Skeletal muscle satellite cell (primary cell): ENCODE results near the gene YRDC.
A peak's percentile ranks its signal among the peaks of the same experiment; 100 is the strongest.
"Not testable (repeated sequence)": the region's sequence is repeated elsewhere in the genome, so short reads cannot be mapped to it uniquely, and the experiment has no call there.

Experiments
- H3K27me3 ChIP-seq: 2 replicates; pipeline ENCODE4 v1.7.0; 2013; ENCODE audit warnings: low read length; ENCODE audit not compliant: control insufficient read depth, insufficient read depth
- H3K36me3 ChIP-seq: 2 replicates; pipeline ENCODE4 v1.7.0; 2013; ENCODE audit warnings: mild to moderate bottlenecking, control low read depth, low read length; ENCODE audit not compliant: insufficient read depth
- H3K4me1 ChIP-seq: 2 replicates; pipeline ENCODE4 v1.7.0; 2013; ENCODE audit warnings: low read length; ENCODE audit not compliant: control insufficient read depth, insufficient read depth
- H3K4me2 ChIP-seq: 2 replicates; pipeline ENCODE4 v1.7.0; 2013; ENCODE audit warnings: mild to moderate bottlenecking, low read length
- H3K4me3 ChIP-seq: 2 replicates; pipeline ENCODE4 v1.7.0; 2013; ENCODE audit warnings: low read length
- H3K9ac ChIP-seq: 2 replicates; pipeline ENCODE4 v1.7.0; 2013; ENCODE audit warnings: mild to moderate bottlenecking, low read depth, low read length, moderate library complexity
- H3K9me3 ChIP-seq: replicated peaks from 2 replicates; pipeline ENCODE4 v1.7.0; 2013; ENCODE audit warnings: mild to moderate bottlenecking, control low read depth, low read length

Gene YRDC

DNA sequence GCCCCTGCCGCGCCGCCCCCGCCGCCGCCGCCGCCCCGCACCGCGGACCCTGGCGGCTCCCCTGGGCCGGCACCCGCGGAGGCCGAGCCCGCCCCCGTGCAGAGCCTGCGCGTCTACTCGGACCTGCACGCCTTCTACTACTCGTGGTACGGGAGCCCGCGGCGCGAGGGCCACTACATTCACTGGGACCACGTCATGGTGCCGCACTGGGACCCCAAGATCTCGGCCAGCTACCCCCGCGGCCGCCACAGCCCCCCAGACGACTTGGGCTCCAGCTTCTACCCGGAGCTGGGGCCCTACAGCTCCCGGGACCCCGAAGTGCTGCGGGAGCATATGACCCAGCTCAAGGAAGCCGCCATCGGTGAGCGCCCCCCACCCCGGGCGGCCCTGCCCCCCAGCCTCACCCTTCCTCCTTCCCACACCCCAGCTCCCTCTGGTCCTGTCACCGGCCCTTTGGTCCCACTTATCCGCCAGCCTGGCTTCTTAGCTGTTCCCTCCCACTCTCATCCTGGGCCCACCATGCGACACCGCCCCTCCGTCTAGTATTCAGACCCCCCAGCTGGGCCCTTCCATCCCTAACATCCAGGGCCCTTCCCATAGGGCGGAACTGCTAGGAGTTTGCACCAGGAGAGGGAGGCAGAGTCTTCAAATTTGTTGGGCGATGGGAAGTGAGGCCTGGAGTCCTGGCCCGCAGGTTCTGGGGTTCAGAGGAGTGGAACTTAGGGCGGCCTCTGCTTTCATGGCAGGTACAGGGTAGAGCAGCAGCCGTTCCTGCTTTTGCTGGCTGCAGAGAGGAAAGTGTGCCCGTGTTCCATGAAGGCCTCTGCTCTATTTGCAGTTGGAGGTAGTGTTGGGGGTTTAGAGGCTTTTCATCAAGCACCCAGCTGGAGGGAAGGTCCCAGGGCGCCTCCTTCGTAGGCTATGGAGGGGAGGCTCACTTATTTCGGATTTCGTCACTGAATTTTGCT, 13.4 kb downstream of the YRDC start:
- Histone ChIP-seq H3K36me3 (peaks cover under 1% of the 10 kb centered on the region), H3K9me3 (no peaks in the 10 kb centered on the region), H3K4me1 (peaks cover 7% of the 10 kb centered on the region), H3K4me3 (peak overlapping the region; percentile 42), H3K27me3 (peaks cover 27% of the 10 kb centered on the region), H3K4me2 (peak overlapping the region; percentile 97), H3K9ac (no peak overlapping the region)

DNA sequence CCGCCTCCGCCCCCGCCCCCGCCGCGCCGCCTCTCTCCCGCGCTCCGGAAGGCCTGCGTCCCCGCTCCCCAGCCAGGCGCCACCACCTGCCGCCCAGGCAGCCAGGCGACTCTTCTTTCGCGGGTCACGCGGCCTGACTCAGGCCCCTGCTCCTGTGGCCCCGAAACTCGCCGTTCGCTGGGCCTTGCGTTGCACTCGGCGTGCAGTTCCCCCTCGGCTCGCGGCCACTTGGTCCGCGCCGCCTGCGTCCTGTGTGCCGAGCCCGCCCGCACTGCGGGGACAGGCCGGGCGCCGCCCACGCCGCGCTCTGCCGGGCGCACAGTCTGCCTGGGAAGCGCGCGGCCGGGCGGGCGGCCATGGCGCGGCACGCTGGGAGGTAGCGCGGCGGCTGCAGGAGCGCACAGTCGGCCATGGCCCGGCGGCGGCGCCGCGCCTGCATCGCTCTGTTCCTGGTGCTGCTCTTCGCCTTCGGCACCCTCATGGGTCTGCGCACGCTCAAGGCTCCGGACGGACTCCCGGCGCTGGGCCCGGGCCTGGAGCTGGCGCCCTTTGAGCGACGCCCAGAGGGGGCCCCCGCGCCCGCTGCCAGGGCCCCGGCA, 14.1 kb downstream of the YRDC start, which contains the start of gene MANEAL:
TSS of gene MANEAL (plus strand) at position 75 of the 599 bp plus-strand sequence. CDS start at position 411, 336 bp downstream.
- H3K4me3 ChIP-seq: peak within 1 kb of the TSS; percentile 74

DNA sequence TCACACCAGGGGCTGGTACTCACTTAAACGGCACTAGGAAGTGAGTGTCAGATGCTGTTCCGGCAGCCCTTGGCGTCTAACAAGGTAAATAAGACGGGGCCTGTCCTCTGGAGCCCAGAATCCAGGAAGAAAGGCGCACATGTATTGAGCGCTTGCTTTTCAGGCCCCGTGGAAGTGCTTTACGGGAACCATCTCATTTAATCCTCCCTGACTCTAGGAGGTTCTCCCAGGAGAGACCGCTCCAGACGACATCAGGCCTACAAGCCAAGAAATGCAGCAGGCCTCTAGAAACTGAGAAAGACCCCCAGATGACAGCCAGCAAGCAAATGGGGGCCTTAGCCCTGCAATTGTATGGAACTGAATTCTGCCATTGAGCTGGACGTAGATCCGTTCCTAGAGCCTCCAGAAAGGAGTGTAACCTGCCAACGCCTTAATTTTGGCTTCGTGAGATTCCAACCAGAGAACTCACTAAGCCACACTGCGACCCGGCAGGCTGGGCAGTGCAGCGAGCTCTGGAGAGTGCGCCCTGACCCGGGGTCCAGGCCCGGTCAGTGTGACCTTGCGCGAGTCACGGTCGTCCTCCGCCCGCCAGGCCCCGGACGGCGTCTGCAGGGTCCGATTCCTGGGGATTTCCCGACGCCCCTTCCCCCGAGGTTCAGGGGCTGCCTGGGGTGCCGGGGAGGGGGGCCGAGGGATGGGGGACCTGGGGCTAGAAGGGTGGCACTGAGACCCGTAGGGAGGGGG, 14.9 kb downstream of the YRDC start:
- Histone ChIP-seq H3K4me1 (peaks cover 4% of the 10 kb centered on the region), H3K36me3 (no peaks in the 10 kb centered on the region), H3K4me3 (no peak overlapping the region), H3K4me2 (no peak overlapping the region), H3K9me3 (no peaks in the 10 kb centered on the region), H3K9ac (no peak overlapping the region), H3K27me3 (peaks cover 31% of the 10 kb centered on the region)

More for the DNA sequence above, 14.1 kb downstream of the YRDC start, which contains the start of gene MANEAL:
- Histone ChIP-seq H3K27me3 (peaks cover 27% of the 10 kb centered on the region), H3K4me2 (peak within 1 kb of the TSS; percentile 97), H3K9me3 (no peaks in the 10 kb centered on the region), H3K36me3 (no peaks in the 10 kb centered on the region), H3K4me1 (peaks cover 7% of the 10 kb centered on the region), H3K9ac (no peak within 1 kb of the TSS)

DNA sequence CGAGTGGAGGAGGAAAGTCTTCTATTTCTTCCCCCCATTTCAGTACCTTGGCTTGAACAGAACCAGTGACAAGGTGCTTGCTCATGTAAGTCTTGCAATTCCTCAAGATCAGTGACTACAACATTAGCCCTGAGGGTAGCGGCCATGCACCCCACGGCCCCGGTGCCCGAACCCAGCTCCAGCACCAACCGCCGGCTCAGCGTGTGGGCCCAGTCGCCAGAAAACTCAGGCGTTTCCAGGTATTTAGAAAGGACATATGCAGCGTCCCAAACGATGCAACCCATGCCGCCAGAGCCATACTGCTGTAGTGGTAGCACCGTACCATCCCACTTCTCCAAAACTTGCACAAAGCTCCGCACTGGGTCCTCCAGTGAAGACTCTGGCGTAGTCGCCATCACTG, 25.5 kb downstream of the YRDC start:
- Histone ChIP-seq H3K4me3 (no peak overlapping the region), H3K27me3 (peaks cover 16% of the 10 kb centered on the region)

DNA sequence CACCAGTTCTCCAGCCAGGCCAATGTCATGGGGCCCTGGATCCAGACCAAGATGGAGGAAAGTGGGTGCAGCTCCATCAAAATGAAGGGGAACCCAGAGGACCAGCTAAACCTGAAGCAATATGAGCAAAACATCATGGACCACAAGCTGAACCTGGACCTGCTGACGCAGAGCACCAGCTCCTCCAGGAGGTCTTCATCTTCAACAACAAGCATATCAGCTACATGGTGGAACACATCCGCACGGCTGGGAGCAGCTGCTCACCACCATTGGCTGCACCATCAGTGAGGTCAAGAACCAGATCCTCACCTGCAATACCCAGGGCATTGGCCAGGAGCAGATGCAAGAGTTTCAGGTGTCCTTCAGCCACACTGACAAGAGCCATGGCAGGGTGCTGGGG, 29.4 kb downstream of the YRDC start:
- Histone ChIP-seq H3K9me3 (no peaks in the 10 kb centered on the region), H3K4me1 (no peaks in the 10 kb centered on the region), H3K27me3 (peaks cover 17% of the 10 kb centered on the region), H3K4me3 (no peak overlapping the region), H3K36me3 (no peaks in the 10 kb centered on the region), H3K9ac (no peak overlapping the region), H3K4me2 (no peak overlapping the region)

More for the DNA sequence above, 25.5 kb downstream of the YRDC start:
- Histone ChIP-seq H3K9me3 (no peaks in the 10 kb centered on the region), H3K36me3 (no peaks in the 10 kb centered on the region), H3K4me2 (no peak overlapping the region), H3K4me1 (no peaks in the 10 kb centered on the region), H3K9ac (no peak overlapping the region)

DNA sequence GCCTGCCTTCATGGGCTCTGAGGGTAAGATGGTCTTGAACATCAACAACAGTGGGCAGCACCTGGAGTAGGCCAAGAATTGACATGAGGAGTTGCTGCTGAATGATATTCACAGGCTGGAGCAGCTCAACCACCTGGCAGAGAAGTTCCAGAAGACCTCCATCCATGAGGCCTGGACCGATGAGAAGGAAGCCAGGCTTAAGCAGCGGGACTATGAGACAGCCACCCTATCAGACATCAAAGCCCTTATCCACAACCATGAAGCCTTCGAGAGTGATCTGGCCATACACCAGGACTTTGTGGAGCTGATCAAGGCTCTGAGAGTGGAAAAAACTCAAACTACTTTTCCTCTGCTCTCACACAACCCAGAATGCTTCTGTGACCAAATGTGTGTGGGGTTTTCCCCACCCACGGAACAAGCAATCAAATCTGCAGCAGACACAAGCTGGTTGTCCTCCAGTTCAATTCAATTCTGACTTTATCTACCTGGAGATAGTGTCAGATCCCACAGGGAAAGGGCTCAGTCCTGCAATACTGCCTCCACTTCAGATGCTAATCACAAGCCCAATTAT, 31.0 kb downstream of the YRDC start:
- H3K4me1 ChIP-seq: no peaks in the 10 kb centered on the region
- H3K36me3 ChIP-seq: no peaks in the 10 kb centered on the region
- no peak overlapping the region for H3K4me3 ChIP-seq
- no peak overlapping the region for H3K4me2 ChIP-seq
- no peak overlapping the region for H3K9ac ChIP-seq
- no peaks in the 10 kb centered on the region for H3K9me3 ChIP-seq
- H3K27me3 ChIP-seq: peaks cover 17% of the 10 kb centered on the region

DNA sequence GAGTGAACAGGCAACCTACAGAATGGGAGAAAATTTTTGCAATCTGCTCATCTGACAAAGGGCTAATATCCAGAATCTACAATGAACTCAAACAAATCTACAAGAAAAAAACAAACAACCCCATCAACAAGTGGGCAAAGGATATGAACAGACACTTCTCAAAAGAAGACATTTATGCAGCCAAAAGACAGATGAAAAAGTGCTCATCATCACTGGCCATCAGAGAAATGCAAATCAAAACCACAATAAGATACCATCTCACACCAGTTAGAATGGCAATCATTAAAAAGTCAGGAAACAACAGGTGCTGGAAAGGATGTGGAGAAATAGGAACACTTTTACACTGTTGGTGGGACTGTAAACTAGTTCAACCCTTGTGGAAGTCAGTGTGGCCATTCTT, 36.6 kb downstream of the YRDC start:
- not testable (repeated sequence) for H3K36me3 ChIP-seq

DNA sequence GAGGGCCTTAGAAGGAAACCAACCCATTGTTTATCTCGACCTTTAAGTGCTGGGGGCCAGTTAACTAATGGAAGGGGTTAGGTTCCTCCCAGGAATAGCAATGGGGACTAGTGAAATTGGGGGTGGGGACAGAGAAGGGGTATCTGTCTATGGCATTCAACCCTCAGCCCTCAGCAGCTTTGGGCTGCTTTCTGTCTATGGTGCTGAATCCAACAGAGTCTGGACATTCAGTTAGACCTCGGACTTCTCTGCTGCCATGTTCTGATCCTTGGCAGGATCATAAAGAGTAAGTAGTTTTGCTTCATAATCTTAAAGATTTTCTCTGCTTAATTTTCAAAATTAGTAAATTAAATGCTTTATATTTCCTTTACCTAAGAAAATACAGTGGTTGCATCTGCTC, 40.5 kb downstream of the YRDC start:
- H3K27me3 ChIP-seq: peaks cover 63% of the 10 kb centered on the region
- H3K9me3 ChIP-seq: no peaks in the 10 kb centered on the region
- H3K4me3 ChIP-seq: no peak overlapping the region
- no peaks in the 10 kb centered on the region for H3K36me3 ChIP-seq
- no peak overlapping the region for H3K9ac ChIP-seq
- H3K4me1 ChIP-seq: no peaks in the 10 kb centered on the region
- no peak overlapping the region for H3K4me2 ChIP-seq

More for the DNA sequence above, 36.6 kb downstream of the YRDC start:
- not testable (repeated sequence) for H3K4me3 ChIP-seq, H3K9ac ChIP-seq, H3K4me2 ChIP-seq, H3K9me3 ChIP-seq, H3K4me1 ChIP-seq
- peaks cover 25% of the 10 kb centered on the region for H3K27me3 ChIP-seq

DNA sequence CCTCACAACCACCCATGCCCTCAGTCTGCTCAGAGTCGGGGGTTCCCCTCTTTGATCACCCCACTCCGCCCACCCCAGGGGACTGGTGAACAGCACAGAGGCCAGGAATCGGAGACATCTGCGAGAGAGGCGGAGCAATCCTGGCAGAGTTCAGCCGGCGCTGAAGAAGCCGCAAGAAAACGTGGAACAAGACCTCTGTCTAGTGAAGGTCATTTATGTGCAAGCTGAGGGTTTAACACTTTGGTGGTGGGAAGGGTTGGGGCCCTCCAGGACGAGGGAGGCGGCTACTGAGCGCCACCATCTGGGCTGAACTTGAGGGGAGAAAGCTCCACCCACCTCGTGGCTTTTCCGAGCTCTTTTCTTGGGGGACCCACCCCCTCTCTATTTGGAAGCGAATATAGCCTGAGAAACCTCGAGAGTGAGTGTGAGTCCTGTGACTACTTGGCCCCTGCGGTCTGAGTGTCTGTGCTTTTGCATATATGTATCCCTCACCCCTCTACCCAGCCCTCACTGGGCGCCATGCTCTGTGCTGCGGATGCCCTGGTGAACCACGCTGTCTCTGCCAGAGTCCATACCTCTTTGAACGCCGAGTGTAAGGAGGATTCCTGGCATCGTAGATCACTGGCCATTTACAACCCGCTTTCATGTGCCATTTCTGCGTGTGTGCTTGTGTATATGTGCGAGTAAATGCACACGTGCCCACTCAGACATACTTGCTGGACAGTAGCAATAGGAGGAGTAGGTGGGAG, 41.9 kb downstream of the YRDC start:
- Histone ChIP-seq H3K9me3 (no peaks in the 10 kb centered on the region), H3K4me2 (no peak overlapping the region), H3K36me3 (no peaks in the 10 kb centered on the region), H3K4me3 (no peak overlapping the region), H3K4me1 (no peaks in the 10 kb centered on the region), H3K9ac (no peak overlapping the region), H3K27me3 (peaks cover 70% of the 10 kb centered on the region)

DNA sequence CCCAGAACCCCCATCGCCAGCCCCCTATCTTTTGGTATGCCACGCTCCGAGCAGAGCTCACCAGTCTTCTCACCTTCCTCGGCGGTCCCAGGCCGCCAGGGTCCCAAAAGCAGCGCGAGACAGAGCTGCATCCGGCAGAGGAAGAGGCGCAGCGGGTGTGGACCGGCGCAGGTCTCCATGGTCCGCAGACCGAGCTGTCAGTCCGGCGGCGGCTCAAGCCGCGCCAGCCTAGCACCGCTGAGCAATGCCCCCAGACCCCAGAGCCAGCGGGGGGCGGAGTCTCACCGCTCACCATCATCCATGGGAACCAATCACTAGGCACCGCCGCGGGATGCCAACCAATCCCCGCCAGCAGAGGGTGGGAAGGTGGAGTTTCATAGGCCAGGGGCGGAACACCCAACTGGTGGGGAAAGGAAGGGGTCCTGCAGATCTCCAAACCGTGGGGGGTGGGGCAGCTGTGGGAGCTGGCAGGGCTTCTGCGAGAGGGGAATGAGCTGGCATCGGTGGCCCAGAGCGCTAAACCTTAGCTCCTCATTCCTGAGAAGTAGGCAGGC, 43.0 kb downstream of the YRDC start, which contains the start of gene EPHA10:
TSS of gene EPHA10 (minus strand) at position 233 of the 554 bp plus-strand sequence. CDS start at position 179, 54 bp downstream.
- Histone ChIP-seq H3K4me2 (no peak within 1 kb of the TSS), H3K4me3 (no peak within 1 kb of the TSS), H3K4me1 (no peaks in the 10 kb centered on the region), H3K27me3 (peaks cover 73% of the 10 kb centered on the region), H3K9ac (no peak within 1 kb of the TSS), H3K36me3 (no peaks in the 10 kb centered on the region), H3K9me3 (no peaks in the 10 kb centered on the region)
